Osteocyte (in vitro differentiated cells): Measurements from ENCODE around the gene COL7A1. TPM values are rescaled to one million over a fixed set of nuclear protein-coding genes. Genes with fewer than 3 reads are reported as not detected.

Experiments
- DNase-seq: peaks from one replicate; pipeline ENCODE4 v3.0.0; 2021; ENCODE audit warnings: mixed read lengths; ENCODE audit not compliant: unreplicated experiment; ENCODE audit errors: extremely low spot score
- H3K27ac Mint-ChIP-seq: one replicate; pipeline ENCODE4 v1.8.0; 2021; ENCODE audit warnings: mild to moderate bottlenecking, mixed read lengths; ENCODE audit not compliant: unreplicated experiment
- H3K27me3 Mint-ChIP-seq: one replicate; pipeline ENCODE4 v1.8.0; 2021; ENCODE audit warnings: mixed read lengths; ENCODE audit not compliant: unreplicated experiment
- H3K36me3 Mint-ChIP-seq: one replicate; pipeline ENCODE4 v1.8.0; 2021; ENCODE audit warnings: mixed read lengths; ENCODE audit not compliant: unreplicated experiment
- H3K4me1 Mint-ChIP-seq: one replicate; pipeline ENCODE4 v1.8.0; 2021; ENCODE audit warnings: mixed read lengths; ENCODE audit not compliant: unreplicated experiment
- H3K4me3 Mint-ChIP-seq: one replicate; pipeline ENCODE4 v1.8.0; 2021; ENCODE audit warnings: mild to moderate bottlenecking, moderate library complexity, mixed read lengths; ENCODE audit not compliant: unreplicated experiment
- H3K9me3 Mint-ChIP-seq: one replicate; pipeline ENCODE4 v1.8.0; 2021; ENCODE audit warnings: mixed read lengths; ENCODE audit not compliant: unreplicated experiment
- total RNA-seq: library from RNA; stranded (reverse); gene quantifications from 2 replicates; pipeline ENCODE4 v1.2.1, GENCODE V29; 2021
- TF ChIP-seq, protein P1 (sequence below): fragments of 200-600 bp; sonication (generic); IDR thresholded peaks from 2 replicates; pipeline ENCODE4 v1.5.0; 2021; ENCODE audit warnings: antibody characterized with exemption, mild to moderate bottlenecking, moderate library complexity

Gene COL7A1
- total RNA-seq, 1 donor from 2014 or later, result 16.6 TPM

GRCh38 chr3:48631516-48632448, 36.7 kb upstream of the COL7A1 start:
- TF ChIP-seq, protein P1, sequence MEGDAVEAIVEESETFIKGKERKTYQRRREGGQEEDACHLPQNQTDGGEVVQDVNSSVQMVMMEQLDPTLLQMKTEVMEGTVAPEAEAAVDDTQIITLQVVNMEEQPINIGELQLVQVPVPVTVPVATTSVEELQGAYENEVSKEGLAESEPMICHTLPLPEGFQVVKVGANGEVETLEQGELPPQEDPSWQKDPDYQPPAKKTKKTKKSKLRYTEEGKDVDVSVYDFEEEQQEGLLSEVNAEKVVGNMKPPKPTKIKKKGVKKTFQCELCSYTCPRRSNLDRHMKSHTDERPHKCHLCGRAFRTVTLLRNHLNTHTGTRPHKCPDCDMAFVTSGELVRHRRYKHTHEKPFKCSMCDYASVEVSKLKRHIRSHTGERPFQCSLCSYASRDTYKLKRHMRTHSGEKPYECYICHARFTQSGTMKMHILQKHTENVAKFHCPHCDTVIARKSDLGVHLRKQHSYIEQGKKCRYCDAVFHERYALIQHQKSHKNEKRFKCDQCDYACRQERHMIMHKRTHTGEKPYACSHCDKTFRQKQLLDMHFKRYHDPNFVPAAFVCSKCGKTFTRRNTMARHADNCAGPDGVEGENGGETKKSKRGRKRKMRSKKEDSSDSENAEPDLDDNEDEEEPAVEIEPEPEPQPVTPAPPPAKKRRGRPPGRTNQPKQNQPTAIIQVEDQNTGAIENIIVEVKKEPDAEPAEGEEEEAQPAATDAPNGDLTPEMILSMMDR, result no peak
- Mint-ChIP-seq H3K27ac (peak overlapping the region; percentile 31), H3K4me3 (no peak overlapping the region), H3K36me3 (peaks cover 31% of the 10 kb centered on the region), H3K4me1 (peaks cover 27% of the 10 kb centered on the region), H3K27me3 (no peaks in the 10 kb centered on the region), H3K9me3 (no peaks in the 10 kb centered on the region)
- no peak for DNase-seq

DNA sequence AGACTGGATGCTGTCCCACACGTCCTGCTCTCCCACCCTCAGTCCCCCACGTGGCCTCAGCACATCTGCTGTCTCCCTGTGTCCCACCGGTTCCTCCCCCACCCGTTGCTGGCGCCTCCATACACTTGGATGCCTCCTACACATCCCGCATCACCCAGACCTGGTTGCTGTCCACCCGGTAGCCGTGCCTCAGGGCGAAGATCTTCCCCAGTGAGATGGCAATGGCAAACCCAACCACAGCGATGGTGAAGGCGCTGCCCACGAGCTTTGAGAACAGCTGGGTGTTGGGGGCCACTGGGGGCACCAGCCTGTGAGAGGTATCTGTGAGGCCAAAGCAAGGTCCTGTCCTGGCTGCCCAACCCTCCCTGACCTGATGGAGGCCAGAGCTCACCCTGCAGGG, 35.7 kb upstream of the COL7A1 start:
- H3K27ac Mint-ChIP-seq, result no peak overlapping the region
- TF ChIP-seq, protein P1, result no peak
- peaks cover 39% of the 10 kb centered on the region for H3K36me3 Mint-ChIP-seq
- H3K4me3 Mint-ChIP-seq, result no peak overlapping the region
- H3K4me1 Mint-ChIP-seq, result peaks cover 18% of the 10 kb centered on the region
- no peaks in the 10 kb centered on the region for H3K27me3 Mint-ChIP-seq
- no peaks in the 10 kb centered on the region for H3K9me3 Mint-ChIP-seq
- DNase-seq, result no peak

- H3K4me3 Mint-ChIP-seq, result no peak overlapping the region
- no peaks in the 10 kb centered on the region for H3K9me3 Mint-ChIP-seq
- DNase-seq, result no peak
- no peak overlapping the region for H3K27ac Mint-ChIP-seq
- H3K27me3 Mint-ChIP-seq, result no peaks in the 10 kb centered on the region
- TF ChIP-seq, protein P1, result no peak
- peaks cover 43% of the 10 kb centered on the region for H3K36me3 Mint-ChIP-seq
- H3K4me1 Mint-ChIP-seq, result peaks cover 15% of the 10 kb centered on the region
These were observed 35.3 kb upstream of the COL7A1 start for GRCh38 chr3:48630407-48630806.

DNA sequence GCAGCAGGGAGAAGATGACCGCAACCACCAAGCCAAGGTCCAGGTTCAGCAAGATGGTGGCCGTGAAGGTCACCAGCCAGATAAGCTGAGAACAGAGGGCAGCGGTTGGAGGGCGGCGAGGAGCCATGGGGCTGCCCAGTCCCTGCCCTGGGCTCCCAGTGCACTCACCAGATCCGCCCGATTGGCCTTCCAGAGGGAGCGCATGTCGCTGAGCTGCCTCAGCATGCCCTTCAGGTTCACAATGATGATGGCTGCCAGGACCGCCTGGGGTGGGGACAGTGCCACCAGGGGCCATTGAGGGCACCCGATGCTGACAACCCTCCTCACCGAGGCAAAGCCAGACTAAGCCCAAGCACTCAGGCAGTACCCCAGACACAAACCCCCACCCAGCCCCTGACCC, 34.8 kb upstream of the COL7A1 start:
- Mint-ChIP-seq H3K36me3 (peaks cover 46% of the 10 kb centered on the region), H3K4me1 (peaks cover 15% of the 10 kb centered on the region), H3K27ac (no peak overlapping the region), H3K27me3 (no peaks in the 10 kb centered on the region), H3K9me3 (no peaks in the 10 kb centered on the region), H3K4me3 (no peak overlapping the region)
- DNase-seq, result no peak
- TF ChIP-seq, protein P1, result no peak

DNA sequence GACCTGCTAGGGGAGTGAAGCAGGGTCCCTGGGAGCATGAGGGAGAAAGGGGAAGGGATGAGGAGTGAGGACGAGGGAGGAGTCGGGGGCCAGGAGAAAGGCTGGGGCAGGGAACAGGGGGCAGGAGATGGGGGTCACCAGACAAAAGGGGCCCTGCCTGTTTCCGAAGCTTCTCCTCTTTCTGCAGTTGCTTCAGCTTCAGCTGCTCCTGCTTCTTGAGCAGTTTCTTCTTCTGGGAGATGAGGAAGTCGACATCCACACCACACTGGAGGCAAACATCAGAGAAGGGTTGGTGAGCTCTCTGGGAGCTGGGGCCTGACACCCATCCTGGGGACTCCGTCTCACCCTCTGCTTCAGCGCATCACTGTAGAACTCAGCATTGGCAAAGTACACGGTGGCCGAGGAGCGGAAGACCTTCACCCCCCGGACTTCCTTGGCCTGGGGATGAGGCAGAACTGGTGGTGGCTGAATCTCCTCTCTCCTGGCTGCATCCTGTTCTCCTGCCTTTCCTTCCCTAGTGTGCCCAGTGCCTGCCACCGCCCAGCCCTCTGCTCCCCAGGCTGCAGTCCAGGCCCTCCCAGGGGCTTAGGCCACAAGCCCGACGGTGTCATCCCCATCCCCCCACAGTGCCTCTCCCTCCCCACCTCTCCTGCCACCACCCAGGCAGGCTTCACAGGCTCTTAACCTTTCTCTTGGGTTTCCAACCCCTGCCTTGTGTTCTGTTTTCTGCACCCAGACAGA, 33.3 kb upstream of the COL7A1 start:
- Mint-ChIP-seq H3K9me3 (no peaks in the 10 kb centered on the region), H3K27ac (no peak overlapping the region), H3K36me3 (peaks cover 52% of the 10 kb centered on the region), H3K4me3 (no peak overlapping the region), H3K4me1 (peaks cover 3% of the 10 kb centered on the region), H3K27me3 (no peaks in the 10 kb centered on the region)
- no peak for DNase-seq
- TF ChIP-seq, protein P1, result no peak
